ENCODE measurements around the gene STARD5. TPM values are rescaled to one million over a fixed set of nuclear protein-coding genes. Genes with fewer than 3 reads are reported as not detected.

The STARD5 gene
- total RNA-seq, 4 donors from 2014 or later, result 0.36 to 1.7 (median 0.63) TPM

- Histone ChIP-seq H3K36me3 (no peaks in the 10 kb centered on the region), H3K4me1 (peaks cover 5 to 9% of the 10 kb centered on the region in 2 donors), H3K27me3 (no peaks in the 10 kb centered on the region), H3K9me3 (no peaks in the 10 kb centered on the region), H3K27ac (no peak overlapping the region), H3K4me3 (no peak overlapping the region)
- in situ Hi-C loops (cut with MboI; ENCODE audit: low sequenced_read_pairs in 4 of 4), result no loop called here
- intact Hi-C loops (cut with DNase I; ENCODE audit: low total_unique reads), result no loop called here
- DNase-seq, result no peak
- TF ChIP-seq CTCF (IDR thresholded peaks at IDR 0.05 in 4 of 5, conservative IDR thresholded peaks at IDR 0.05 in 1 of 5) (no peak), POLR2A (IDR thresholded peaks at IDR 0.05) (no peak)
- ATAC-seq, result no peak
Observed at GRCh38 chr15:81327516-81327915, 3.6 kb upstream of the STARD5 start.

DNA sequence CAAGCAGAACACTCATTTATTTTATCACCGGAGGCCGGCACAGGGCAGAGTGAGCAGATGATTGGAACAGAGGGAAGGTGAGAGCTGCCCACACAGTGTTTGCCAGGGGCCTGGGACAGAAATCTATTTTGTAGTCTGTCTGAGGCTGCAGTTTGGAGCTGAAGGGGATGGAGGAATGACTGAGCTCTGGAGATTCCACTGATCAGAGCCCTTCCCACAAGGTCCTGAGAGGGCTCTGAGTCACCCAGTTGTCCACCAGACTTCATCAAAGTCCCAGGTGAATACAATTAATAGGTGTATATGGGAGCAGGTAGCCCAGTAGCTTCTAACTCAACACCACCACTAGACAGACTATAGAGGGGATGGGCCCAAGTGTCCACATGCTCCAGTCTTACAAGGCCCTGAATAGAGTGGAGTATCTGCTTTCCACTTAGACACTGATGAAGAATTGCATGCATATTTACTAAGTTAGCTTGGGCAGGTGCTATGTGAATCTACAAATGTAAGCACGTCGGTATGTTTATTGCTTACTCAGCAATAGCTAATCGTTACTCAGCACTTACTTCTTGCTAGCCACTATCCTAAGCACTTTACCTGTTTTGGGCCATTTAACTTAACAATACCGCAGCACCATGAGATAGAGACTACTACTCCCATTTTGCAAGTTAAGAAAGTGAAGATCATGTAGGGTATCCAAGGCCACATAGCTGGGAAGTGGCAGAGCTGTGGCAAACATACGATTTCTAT is 2.7 kb upstream of the STARD5 start:
- no peak for ATAC-seq

DNA sequence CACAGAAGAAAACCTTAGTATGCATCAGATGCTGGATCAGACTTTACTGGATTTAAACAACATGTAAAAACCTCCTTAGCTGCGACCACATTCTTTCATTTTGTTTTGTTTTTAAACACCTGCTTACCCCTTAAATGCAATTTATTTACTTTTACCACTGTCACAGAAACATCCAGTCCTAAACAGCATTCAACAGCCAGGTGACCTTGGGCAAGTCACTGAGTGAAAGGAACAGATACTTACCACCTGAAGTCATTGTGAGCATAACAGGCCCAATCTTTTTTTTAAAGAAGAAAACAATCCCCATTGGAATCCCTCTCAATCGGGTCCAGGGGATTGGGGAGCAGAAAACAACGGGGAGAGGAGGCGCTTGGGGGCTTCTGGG is 390 bp downstream of the STARD5 start:
- TF ChIP-seq POLR2A (IDR thresholded peaks at IDR 0.05) (no peak), CTCF (IDR thresholded peaks at IDR 0.05 in 4 of 5, conservative IDR thresholded peaks at IDR 0.05 in 1 of 5) (no peak)
- H3K4me3 ChIP-seq, result peak overlapping the region; percentile 57 to 95 (median 78)
- H3K4me1 ChIP-seq, result peaks cover 5 to 9% of the 10 kb centered on the region in 2 donors
- H3K27ac ChIP-seq, result peak overlapping the region in 3 of 4 donors; percentile 67 to 70 (median 68)
- no peaks in the 10 kb centered on the region for H3K27me3 ChIP-seq
- in situ Hi-C loops (cut with MboI; ENCODE audit: low sequenced_read_pairs in 4 of 4), result no loop called here
- no peak for DNase-seq
- intact Hi-C loops (cut with DNase I; ENCODE audit: low total_unique reads), result no loop called here
- ATAC-seq, result peak in 1 of 2 donors; percentile 3
- no peaks in the 10 kb centered on the region for H3K9me3 ChIP-seq
- no peaks in the 10 kb centered on the region for H3K36me3 ChIP-seq

More for the DNA sequence above, 2.7 kb upstream of the STARD5 start:
- Histone ChIP-seq H3K27me3 (no peaks in the 10 kb centered on the region), H3K9me3 (no peaks in the 10 kb centered on the region), H3K36me3 (no peaks in the 10 kb centered on the region), H3K4me3 (no peak overlapping the region), H3K27ac (no peak overlapping the region), H3K4me1 (peaks cover 5 to 9% of the 10 kb centered on the region in 2 donors)
- in situ Hi-C loops (cut with MboI; ENCODE audit: low sequenced_read_pairs in 4 of 4) (no loop called here), intact Hi-C loops (cut with DNase I; ENCODE audit: low total_unique reads) (no loop called here)
- TF ChIP-seq POLR2A (IDR thresholded peaks at IDR 0.05) (no peak), CTCF (IDR thresholded peaks at IDR 0.05 in 4 of 5, conservative IDR thresholded peaks at IDR 0.05 in 1 of 5) (no peak)
- DNase-seq, result no peak

DNA sequence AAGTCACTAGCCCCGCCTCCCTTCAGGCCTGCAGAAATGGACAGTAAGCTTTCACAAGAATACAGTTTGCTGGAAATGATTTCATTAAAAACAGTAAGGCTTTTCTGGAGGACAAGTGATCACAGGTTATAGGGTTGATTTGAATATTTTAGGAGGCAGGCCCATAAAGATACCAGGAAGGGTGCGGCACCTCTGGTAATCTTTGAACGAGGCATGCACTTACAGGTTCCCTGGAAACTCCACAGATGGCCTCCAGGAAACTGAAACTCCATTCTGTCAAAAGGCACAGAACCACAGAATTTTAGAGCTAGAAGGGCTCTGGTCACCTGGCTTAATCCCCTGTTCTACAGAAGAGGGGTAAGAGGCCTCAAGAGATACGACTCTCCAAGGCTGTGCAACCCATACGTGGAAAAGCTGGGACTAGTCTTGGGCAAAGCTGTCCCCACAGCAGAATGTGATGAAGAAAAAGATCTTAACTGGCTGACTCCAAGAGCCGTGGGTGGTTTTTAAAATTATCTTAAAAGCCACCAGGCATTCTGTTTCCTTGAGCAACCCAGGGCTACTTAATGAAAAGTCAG is 1.2 kb downstream of the STARD5 start:
- in situ Hi-C loops (cut with MboI; ENCODE audit: low sequenced_read_pairs in 4 of 4), result no loop called here
- H3K27ac ChIP-seq, result no peak overlapping the region
- H3K36me3 ChIP-seq, result no peaks in the 10 kb centered on the region
- TF ChIP-seq POLR2A (IDR thresholded peaks at IDR 0.05) (no peak), CTCF (IDR thresholded peaks at IDR 0.05 in 4 of 5, conservative IDR thresholded peaks at IDR 0.05 in 1 of 5) (no peak)
- no peaks in the 10 kb centered on the region for H3K9me3 ChIP-seq
- ATAC-seq (no peak), DNase-seq (no peak)
- H3K4me1 ChIP-seq, result peaks cover 5 to 9% of the 10 kb centered on the region in 2 donors
- H3K27me3 ChIP-seq, result no peaks in the 10 kb centered on the region
- H3K4me3 ChIP-seq, result no peak overlapping the region
- intact Hi-C loops (cut with DNase I; ENCODE audit: low total_unique reads), result no loop called here

All from gastrocnemius medialis (tissue), 4 donors.